ENCODE data around the gene TRDMT1. TPM values are rescaled to one million over a fixed set of nuclear protein-coding genes. Genes with fewer than 3 reads are reported as not detected.

TRDMT1 gene
- polyA plus RNA-seq, 1 experiment = 2.4 TPM

DNA sequence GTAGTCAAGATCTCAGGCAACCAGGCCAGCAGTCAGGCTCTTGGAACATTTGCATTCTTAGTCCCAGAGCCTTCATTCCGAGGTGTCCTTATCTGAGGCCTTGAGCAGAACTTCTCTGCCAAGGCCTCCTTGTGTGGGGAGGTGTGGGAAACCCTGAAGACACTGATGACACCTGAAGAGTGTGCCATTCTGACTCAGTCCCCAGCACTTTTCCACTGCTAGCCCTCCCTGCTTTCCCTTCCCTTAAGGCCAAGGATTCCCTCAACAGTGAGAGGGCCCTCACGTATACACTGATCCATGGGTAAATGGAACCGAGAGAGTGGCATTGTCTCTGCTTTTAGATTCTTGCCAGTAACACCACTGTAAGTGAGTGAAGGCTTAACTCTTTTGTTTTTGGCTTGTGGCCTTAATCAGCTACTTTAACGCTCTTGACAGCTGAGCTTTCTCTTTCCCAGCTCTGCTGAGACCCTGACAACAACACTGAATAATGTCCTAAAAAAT is 30.3 kb downstream of the TRDMT1 start:
- TF ChIP-seq, protein P1, sequence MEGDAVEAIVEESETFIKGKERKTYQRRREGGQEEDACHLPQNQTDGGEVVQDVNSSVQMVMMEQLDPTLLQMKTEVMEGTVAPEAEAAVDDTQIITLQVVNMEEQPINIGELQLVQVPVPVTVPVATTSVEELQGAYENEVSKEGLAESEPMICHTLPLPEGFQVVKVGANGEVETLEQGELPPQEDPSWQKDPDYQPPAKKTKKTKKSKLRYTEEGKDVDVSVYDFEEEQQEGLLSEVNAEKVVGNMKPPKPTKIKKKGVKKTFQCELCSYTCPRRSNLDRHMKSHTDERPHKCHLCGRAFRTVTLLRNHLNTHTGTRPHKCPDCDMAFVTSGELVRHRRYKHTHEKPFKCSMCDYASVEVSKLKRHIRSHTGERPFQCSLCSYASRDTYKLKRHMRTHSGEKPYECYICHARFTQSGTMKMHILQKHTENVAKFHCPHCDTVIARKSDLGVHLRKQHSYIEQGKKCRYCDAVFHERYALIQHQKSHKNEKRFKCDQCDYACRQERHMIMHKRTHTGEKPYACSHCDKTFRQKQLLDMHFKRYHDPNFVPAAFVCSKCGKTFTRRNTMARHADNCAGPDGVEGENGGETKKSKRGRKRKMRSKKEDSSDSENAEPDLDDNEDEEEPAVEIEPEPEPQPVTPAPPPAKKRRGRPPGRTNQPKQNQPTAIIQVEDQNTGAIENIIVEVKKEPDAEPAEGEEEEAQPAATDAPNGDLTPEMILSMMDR (IDR thresholded peaks at IDR 0.05; ENCODE audit: insufficient read depth, low read depth, low read length) = no peak
- no peak overlapping the region for H3K4me3 ChIP-seq (ENCODE audit: low read depth, low read length)
- no peaks in the 10 kb centered on the region for H3K27me3 ChIP-seq (ENCODE audit: control insufficient read depth, insufficient read depth, low read length)
- ChIA-PET CTCF (no interaction called here), POLR2A (no interaction called here)
- no peak for DNase-seq (ENCODE audit: low read depth)
- no peaks in the 10 kb centered on the region for H3K36me3 ChIP-seq (ENCODE audit: control insufficient read depth, insufficient read depth, low read length)

- no peak overlapping the region for H3K4me3 ChIP-seq (ENCODE audit: low read depth, low read length)
- H3K27me3 ChIP-seq (ENCODE audit: control insufficient read depth, insufficient read depth, low read length) = no peaks in the 10 kb centered on the region
- CTCF ChIA-PET = no interaction called here
- TF ChIP-seq, protein P1 (IDR thresholded peaks at IDR 0.05; ENCODE audit: insufficient read depth, low read depth, low read length) = no peak
- DNase-seq (ENCODE audit: low read depth) = no peak
- H3K36me3 ChIP-seq (ENCODE audit: control insufficient read depth, insufficient read depth, low read length) = no peaks in the 10 kb centered on the region
- POLR2A ChIA-PET = no interaction called here
Measured at GRCh38 chr10:17169803-17170202, 31.7 kb downstream of the TRDMT1 start.

DNA sequence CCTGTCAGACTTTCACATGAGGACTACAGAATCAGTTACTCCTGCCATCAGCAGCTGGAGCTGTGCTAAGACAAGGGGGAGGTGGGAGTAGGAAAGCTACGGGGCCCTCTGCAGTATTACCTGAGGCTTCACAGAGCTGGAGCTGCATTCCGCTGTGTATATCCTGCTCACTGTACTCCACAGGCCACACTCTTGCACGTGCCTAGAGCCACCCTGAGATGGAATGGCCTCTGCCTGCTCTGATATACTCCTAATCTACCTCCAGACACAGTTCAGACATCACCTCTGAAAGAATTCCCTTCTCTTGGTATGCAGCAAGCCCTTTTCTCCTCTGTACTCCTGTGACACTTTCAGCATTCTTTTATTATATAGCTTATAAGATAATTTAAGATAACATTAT is 34.8 kb downstream of the TRDMT1 start:
- no peak for DNase-seq (ENCODE audit: low read depth)
- TF ChIP-seq, protein P1 (IDR thresholded peaks at IDR 0.05; ENCODE audit: insufficient read depth, low read depth, low read length) = no peak
- ChIA-PET CTCF (interaction anchor here (0.6 to 1.6 kb wide), 3 partner anchors 12 to 1704 kb away, joined by 3 to 4 read pairs (median 4); no protein-coding TSS in a partner anchor), POLR2A (no interaction called here)
- no peak overlapping the region for H3K4me3 ChIP-seq (ENCODE audit: low read depth, low read length)
- H3K36me3 ChIP-seq (ENCODE audit: control insufficient read depth, insufficient read depth, low read length) = no peaks in the 10 kb centered on the region
- H3K27me3 ChIP-seq (ENCODE audit: control insufficient read depth, insufficient read depth, low read length) = no peaks in the 10 kb centered on the region

GRCh38 chr10:17162828-17163227 is 38.6 kb downstream of the TRDMT1 start:
- no peak overlapping the region for H3K4me3 ChIP-seq (ENCODE audit: low read depth, low read length)
- ChIA-PET CTCF (no interaction called here), POLR2A (no interaction called here)
- no peak for DNase-seq (ENCODE audit: low read depth)
- H3K27me3 ChIP-seq (ENCODE audit: control insufficient read depth, insufficient read depth, low read length) = no peaks in the 10 kb centered on the region
- TF ChIP-seq, protein P1 (IDR thresholded peaks at IDR 0.05; ENCODE audit: insufficient read depth, low read depth, low read length) = no peak
- no peaks in the 10 kb centered on the region for H3K36me3 ChIP-seq (ENCODE audit: control insufficient read depth, insufficient read depth, low read length)

GRCh38 chr10:17161775-17162174 is 39.7 kb downstream of the TRDMT1 start:
- TF ChIP-seq, protein P1 (IDR thresholded peaks at IDR 0.05; ENCODE audit: insufficient read depth, low read depth, low read length) = no peak
- CTCF ChIA-PET = no interaction called here
- H3K36me3 ChIP-seq (ENCODE audit: control insufficient read depth, insufficient read depth, low read length) = no peaks in the 10 kb centered on the region
- H3K4me3 ChIP-seq (ENCODE audit: low read depth, low read length) = no peak overlapping the region
- POLR2A ChIA-PET = no interaction called here
- no peak for DNase-seq (ENCODE audit: low read depth)
- H3K27me3 ChIP-seq (ENCODE audit: control insufficient read depth, insufficient read depth, low read length) = no peaks in the 10 kb centered on the region
